GM18502 (cell line): ENCODE results near the gene NR6A1.

ENCODE experiments used
- ATAC-seq: cut with Tn5 transposase; IDR thresholded peaks from one replicate; pipeline ENCODE4 v1.9.1; 2021; ENCODE audit warnings: mild to moderate bottlenecking; ENCODE audit not compliant: unreplicated experiment, poor library complexity

NR6A1 gene

DNA sequence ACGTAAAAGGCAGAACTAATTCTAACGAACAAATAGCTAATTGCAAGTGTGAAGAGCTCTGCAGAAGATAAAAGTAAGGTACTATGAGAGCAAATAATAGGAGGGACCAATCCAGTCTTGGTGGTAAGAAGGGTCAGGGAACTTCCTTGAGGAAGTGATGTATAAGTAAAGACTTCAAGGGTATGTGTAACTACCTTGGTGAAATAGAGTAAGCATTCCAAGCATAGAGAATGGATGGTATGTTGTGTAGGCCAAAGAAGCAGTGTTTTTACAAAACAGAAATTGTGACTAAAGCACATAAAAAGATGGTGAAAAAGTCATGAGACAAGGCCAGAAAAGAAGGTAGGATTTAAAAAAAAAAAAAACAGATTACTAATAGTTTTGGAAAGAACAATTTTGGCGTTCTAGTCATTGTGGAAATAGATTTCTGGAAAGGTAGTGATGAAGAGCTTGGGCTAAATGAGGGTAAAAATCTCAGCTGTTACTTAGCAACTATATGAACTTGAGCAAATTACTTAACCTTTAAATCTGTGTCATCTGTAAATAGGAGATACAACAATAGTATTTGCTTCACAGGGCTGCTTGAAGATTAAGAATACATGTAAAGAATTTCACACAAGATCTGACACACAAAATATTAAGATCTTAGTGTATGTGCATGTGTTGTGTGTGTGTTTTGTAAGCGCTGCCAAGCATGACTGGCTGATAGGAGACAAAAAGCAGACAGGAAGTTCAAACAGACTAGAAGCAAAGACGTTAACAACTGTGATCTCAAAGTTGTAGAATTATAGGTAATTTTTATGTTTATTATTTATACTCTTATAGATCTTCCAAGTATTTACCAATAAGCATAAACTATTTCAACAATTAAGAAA lies 73.5 kb downstream of the NR6A1 start:
- ATAC-seq = no peak

DNA sequence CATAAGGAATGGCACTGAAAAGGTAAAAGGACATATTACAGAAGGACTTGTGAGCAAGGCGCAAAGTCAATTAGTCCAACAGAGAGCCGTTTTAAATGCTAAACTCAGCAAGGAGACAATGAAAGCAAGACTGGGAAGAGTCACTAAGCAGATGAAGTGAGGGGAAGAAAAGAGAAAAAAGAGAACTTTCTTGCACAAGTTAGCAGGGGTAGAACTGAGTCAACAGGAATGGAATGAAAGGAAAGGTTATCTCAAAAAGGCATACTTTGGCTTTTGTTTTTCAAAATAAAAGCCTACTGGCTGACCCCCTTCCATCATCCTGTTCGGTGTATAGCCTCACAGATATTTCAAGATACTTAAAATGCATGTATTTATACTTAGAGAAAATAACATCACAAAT lies 75.0 kb downstream of the NR6A1 start:
- no peak for ATAC-seq

DNA sequence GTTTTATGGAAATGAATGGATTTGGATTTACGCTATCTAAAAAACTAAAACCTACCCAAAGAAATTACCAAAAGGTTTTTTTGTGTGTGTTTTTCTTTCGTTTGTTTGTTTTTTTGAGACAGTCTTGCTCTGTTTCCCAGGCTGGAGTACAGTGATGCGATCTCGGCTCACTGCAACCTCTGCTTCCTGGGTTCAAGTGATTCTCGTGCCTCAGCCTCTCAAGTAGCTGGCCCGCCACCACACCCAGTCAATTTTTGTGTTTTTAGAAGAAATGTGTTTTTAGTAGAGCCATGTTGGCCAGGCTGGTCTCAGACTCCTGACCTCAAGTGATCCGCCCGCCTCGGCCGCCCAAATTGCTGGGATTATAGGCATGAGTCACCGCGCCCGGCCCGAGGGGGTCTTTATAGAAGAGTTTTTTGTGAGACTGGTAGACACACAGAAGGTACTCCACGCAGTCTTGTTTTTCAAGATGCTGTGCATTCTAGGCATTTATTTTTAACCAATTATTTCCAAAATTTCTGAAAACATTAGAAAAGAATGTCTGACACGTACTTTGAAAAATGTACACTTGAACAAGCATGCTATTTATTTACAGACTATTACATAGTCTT lies 75.7 kb downstream of the NR6A1 start:
- no peak for ATAC-seq

GRCh38 chr9:124694414-124695279 lies 76.5 kb downstream of the NR6A1 start:
- no peak for ATAC-seq

- no peak for ATAC-seq
Observed at GRCh38 chr9:124693403-124693802, 77.7 kb downstream of the NR6A1 start.

- ATAC-seq = no peak
Observed at GRCh38 chr9:124688238-124688904, 82.7 kb downstream of the NR6A1 start.

DNA sequence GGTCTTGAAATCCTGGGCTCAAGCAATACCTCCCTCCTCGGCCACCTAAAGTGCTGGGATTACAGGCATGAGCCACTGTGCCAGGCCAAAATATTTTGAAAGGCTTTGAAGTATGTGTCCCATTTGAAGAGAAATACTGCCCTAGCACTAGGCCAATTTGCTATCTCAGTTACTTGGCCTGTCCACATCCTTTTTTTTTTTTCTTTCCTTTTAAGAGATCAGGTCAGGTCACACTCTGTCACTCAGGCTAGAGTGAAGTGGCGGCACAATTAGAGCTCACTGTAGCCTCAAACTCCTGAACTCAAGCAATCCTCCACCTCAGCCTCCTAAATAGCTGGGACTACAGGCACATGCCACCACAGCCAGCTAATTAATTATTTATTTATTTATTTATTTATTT lies 84.2 kb downstream of the NR6A1 start:
- no peak for ATAC-seq

DNA sequence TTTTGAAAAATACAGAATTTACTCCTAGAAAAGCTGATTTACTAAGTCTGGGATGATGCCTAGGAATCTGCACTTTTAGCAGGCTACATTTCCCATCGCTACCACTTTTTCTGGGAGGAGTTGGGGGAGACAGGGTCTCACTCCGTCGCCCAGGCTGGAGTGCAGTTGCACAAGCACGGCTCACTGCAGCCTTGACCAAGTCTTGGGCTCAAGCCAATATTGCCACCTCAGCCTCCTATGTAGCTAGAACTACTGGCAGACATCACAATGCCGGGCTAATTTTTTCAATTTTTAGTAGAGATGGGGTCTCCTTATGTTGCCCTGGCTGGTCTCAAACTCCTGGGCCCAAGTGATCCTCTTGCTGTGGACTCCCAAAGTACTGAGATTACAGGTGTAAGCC lies 85.9 kb downstream of the NR6A1 start:
- ATAC-seq = no peak

DNA sequence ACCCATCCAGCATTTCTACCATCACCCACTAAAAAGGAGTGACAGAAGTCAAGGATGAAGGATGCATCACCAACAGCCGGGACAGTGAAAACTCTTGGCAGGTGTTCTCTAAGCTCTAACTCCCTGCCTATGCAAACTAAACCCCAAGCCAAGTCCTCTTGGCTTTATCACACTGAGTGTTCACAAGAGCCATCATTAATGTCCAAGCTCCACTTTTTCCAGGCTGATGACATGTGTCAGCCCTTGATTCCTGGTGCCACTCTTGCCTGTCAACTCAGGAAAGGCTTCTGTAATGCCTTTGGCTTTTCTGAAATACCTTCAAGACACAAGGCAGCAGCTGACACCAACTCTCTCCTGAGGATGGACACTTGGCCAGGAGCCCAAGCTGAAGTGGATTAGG lies 86.9 kb downstream of the NR6A1 start:
- ATAC-seq = no peak

DNA sequence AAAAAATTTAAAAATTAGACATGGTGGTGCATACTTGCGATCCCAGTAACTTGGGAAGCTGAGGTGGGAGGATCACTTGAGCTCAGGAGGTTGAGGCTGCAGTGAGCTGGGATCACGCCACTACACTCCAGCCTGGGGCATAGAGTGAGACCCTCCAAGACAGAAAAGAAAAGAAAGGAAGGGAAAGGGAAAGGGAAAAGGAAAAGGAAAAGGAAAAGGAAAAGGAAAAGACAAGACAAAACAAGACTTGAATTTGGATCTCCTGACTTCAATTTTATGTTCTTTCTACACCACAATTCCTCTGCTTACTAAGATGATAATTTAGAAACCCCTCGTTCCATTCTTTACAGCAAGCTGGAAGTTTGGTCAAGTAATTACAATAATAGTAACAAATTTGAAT lies 88.1 kb downstream of the NR6A1 start:
- ATAC-seq = no peak

GRCh38 chr9:124680714-124681390 lies 90.3 kb downstream of the NR6A1 start:
- no peak for ATAC-seq

GRCh38 chr9:124680049-124680448 lies 91.1 kb downstream of the NR6A1 start:
- ATAC-seq = no peak

DNA sequence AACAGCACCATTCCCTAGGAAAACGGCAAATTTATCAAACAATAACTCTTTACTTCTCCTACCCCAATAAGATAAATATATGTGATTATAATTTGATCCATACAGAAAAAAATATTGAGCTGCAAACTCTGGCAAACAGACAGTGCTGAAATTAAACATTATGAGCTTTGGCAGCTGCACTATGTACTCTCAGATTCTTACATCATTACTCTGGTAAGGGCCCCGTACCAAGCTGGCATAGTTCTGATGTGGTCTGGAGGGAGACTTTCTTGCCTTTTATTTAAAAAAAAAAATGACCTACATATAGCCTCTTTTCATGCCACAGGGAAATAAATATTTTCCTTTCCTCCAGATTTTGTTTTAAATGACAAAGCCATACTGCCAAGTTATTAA lies 95.0 kb downstream of the NR6A1 start:
- no peak for ATAC-seq

DNA sequence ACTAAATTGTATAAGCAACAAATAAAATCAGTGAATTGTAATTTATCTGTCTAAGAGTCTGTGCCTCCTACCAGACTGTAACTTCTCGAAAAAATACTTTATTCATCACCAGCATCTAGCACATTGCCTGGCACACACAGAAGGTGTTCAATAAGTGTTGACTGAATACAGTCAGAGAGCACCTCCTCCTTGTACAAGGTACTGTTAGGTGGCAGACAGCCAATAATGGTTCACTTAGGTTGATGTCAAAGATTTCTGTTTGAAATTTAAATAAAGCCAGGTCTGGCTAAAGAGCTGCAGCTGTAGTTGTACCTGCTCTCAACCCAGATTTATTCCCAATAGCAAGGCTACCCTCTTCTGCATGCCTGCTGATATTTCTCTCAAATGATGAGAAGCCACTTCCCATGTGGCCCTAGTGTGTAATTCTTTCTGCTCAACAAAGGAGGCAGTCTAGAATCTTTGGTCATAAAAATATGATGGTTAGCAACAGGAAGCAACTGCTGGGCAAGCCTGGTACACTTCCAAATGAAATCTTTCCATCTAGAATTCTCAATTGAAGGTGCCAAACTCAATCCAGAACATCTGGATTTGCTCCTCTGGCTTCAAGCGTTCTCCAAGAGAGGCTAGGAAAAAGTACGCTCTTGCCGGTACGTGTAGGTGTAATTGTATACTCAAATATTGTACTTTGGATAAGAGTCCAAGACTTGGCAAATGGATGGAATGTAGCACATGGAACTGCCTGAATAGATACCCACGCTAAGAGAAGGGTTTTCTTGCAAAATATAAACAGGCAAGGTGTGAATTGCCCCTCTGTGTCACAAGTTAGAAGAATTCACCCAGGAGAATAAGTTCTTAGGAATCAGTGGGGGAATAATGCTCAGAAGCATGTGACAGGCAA lies 95.6 kb downstream of the NR6A1 start:
- ATAC-seq = no peak

DNA sequence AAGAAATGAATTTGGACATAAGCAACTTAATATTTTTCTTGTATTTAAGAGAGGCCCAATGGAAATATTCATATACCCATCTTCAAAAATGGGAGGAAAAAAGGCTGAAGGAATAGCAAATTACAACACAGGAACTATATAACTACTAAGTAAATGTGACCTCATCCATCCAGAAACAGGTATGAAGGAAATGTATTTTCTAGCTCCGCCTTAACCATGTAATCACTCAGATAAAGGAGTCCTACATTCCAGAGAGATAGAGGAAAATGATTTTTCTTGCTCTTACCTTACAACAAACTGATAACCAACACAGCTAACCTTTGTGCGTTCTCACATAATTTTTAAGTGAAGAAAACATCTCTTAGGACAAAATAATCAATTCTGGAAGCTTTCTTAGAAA lies 96.5 kb downstream of the NR6A1 start:
- no peak for ATAC-seq

GRCh38 chr9:124673063-124673462 lies 98.0 kb downstream of the NR6A1 start:
- no peak for ATAC-seq

DNA sequence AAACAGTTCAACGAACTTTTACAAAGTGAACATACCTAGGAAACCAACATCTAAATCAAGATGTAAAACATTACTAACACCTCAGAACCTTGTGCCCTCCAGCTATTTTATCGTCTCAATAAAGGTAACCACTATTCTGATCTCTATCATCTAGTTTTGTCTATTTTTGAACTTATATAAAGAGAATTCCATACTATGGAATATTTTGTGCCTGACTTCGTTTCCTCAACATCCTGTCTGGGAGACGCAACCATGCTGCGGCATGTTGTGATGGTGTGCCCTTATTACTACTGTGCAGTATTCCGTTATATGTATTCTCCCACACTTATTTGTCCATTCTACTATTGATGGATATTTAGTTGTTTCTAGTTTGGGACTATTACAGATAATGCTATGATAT lies 99.2 kb downstream of the NR6A1 start:
- no peak for ATAC-seq

DNA sequence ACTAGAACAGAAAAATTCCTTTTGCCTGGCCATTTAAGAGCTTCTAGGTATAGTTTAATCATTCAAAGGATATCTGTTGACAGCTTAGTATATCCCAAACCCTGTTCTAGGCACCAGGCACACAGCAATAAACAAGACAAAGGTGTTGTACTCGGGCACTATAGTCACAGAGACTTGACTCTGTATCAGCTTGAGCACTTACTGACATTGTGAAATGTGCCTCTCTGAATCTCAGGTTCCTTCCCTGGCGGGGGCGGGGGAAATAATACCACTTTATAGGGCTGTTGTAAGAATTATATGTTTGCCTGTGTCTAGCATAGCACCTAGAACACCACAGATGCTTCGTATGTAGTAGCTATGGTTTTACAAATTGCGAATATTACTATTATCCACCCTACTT lies 104.5 kb downstream of the NR6A1 start:
- ATAC-seq = no peak
